GM18498 (cell line): ENCODE measurements around the gene XXYLT1.

Source experiments
- ATAC-seq: cut with Tn5 transposase; IDR thresholded peaks from one replicate; pipeline ENCODE4 v1.9.1; 2021; ENCODE audit warnings: mild to moderate bottlenecking, moderate library complexity; ENCODE audit not compliant: unreplicated experiment

XXYLT1 gene

DNA sequence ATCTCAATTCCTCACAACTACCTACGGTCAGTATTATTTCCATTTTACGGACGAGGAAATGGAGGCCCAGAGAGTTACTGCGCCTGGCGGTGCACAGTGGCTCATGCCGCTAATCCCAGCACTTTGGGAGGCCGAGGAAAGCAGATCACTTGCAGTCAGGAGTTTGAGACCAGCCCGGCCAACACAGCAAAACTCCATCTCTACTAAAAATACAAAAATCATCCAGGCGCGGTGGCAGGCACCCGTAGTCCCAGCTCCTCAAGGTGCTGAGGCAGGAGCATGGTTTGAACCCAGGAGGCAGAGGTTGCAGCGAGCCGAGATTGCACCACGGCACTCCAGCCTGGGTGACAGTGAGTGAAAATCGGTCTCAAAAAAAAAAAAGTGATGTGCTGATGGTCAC, 187.3 kb downstream of the XXYLT1 start:
- no peak for ATAC-seq

- ATAC-seq: no peak
Measured at GRCh38 chr3:195082811-195083210, 188.1 kb downstream of the XXYLT1 start.

DNA sequence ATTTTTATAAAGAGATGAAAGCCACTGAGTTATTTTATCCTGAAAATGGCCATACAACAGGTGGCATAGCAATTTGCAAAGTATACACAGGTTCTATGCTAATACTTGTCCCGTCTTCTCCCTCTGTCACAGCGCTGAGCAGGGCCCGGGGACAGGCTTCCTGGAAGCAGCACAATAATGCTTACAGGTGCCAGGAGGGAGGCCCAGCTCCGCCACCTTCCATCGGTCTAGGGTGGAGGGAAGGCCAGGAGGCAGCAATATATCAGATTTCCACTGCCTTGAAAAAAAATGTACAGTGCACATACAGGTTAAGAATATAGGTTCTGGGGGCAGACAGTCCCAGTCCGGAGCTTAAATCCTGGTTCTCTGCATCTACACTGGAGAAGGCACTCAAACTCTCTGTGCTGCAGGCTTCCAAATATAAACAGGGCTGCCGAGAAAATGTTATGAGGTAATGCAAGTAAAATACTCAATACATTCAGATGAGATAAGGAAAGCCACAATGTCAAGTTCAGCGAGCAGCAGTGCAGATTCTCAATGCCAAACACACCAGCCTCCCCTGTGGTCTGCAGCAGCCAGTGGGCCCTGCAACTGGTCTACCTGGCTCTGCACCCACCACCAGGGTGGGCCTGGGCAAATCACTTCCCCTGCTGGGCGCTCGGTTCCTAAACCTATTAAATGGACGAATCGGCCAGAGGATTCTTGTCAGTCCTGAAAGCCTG, 189.6 kb downstream of the XXYLT1 start:
- no peak for ATAC-seq

- no peak for ATAC-seq
Measured at GRCh38 chr3:195080571-195081151, 190.3 kb downstream of the XXYLT1 start.

- no peak for ATAC-seq
Measured at GRCh38 chr3:195080125-195080524, 190.8 kb downstream of the XXYLT1 start.

DNA sequence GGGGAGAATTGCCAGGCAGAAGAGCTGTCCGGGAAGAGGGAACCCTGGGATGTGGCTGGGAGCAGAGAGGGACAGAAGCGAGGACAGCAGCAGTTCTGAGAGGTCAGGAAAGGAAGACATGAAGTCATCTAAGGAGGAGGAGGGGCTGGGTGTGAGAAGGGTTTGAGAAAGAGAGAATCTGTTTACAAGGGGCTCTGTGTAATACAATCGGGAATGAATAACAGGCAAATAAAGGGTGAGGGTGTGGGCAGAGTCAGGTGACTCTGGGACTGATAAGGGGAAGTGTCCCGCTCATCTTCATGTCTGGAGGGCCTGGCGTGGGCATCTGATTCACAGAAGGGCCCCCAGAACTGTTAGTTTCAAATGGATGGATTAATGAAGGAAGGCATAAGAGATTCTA, 191.3 kb downstream of the XXYLT1 start:
- ATAC-seq: no peak

GRCh38 chr3:195078891-195079440, 192.0 kb downstream of the XXYLT1 start:
- no peak for ATAC-seq

DNA sequence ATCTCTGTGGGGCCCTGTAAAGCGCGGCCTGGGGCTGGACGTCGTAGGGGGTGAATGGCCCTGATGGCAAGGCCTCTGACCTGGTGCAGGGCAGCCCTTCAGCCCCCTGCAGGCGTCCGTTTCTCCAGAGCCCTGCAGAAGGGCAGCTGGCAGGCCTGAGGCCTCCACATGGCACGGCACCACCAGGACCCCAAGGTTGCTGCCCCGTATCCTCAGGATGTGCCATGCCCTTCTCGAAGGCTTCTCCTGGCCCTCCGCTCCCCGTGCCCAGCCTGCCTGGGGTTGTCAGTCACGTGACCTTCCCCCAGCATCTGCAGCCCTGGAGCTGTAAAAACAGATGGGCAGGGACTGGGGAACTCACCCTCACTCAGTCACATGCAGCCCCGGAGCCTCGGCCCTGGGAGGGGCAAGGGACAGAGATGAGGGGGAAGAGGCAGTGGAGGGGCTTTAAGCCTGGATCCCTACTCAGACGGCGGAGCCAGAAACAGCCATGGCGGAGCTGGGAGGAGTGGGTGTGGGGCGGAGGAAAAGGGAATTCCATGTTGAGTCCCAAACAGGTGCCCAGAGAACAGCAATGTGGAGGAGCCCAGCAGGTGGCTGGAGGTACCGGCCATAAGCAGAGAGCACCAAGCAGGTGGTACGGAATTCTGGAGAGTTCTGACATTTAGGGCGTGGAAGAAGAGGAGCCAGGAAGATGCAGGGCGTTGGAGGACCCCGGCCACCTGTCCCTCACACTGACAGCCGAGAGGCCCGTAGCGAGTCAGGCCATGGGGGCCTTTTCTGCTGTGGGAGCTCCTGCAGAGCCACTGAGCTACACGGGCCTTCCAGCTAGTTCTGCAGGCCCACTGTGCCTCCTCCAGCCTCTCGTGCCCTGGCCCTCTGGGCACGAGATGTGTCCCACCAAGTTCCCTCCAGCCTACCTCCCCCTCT, 193.1 kb downstream of the XXYLT1 start:
- no peak for ATAC-seq

GRCh38 chr3:195076981-195077610, 193.9 kb downstream of the XXYLT1 start:
- ATAC-seq: no peak

GRCh38 chr3:195075941-195076875, 194.8 kb downstream of the XXYLT1 start:
- ATAC-seq: no peak

GRCh38 chr3:195075199-195075940, 195.6 kb downstream of the XXYLT1 start:
- no peak for ATAC-seq

GRCh38 chr3:195073866-195074860, 196.8 kb downstream of the XXYLT1 start:
- no peak for ATAC-seq

GRCh38 chr3:195072916-195073564, 197.9 kb downstream of the XXYLT1 start:
- ATAC-seq: no peak

DNA sequence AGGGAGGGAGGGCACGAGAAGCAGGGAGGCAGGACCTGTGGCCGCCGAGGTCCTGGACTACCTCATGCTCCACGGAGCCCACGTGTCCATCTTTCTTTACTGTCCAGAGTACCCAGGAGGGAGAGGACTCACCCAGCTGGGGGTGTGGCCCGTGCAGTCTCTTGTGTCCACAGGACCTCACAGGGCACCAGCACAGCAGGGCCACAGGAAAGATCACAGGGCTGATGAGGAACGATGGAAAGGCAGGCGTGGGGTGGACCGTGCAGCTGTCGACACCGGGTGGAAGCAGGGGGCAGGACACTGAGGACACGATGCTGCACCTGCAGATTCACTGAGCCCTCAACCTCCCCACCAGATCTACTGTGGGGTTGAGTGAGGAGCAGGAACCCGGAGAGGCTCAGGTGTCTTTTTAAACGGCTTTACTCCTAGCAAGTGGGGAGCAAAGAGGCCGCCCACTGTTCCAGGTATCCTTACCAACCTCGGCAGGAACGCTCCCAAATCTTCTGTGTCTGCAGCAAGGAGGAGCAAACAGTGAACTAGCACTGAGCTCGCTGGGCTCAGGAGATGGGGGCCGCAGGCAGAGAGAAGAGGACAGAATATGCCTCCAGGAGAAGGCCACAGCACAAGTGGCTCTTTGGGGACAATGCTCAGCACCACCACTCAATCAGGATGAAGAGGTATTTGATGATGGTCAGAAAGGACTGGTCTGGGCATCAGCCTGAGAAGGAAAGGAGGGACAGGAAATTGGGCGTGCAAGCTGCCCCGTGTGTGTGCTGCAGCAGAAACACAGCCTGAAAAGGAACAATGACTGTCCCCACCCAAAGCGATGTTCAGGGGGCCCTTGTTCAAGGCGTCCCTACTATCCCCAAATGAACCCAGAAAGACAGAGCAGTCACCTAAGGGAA, 198.8 kb downstream of the XXYLT1 start:
- no peak for ATAC-seq

GRCh38 chr3:195071011-195071728, 199.8 kb downstream of the XXYLT1 start:
- no peak for ATAC-seq

DNA sequence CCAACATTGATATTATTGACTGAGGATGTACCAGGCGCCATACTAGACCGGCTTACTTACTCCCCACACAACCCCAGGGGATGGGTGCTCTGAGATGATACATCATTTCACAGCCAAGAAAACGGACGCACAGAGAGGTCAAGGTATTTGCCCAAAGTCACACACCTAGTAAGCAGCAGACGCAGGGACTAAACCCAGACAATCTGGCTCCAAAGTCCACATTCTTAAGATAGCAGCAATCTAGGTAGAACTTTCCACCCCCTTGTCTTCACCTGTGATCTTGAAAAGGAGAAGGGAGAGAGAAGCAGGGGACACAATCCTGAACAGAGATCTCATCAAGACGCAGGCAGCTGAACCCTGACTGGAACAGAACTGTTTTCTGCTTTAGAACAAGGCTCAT, 200.6 kb downstream of the XXYLT1 start:
- ATAC-seq: no peak
